KMS-11 (cell line): ENCODE results near the gene OXT.
"Not testable (repeated sequence)": the region's sequence is repeated elsewhere in the genome, so short reads cannot be mapped to it uniquely, and the experiment has no call there.

Experiments
- H2AFZ ChIP-seq: fragments of 200-600 bp; sonication (generic); 2 replicates; pipeline ENCODE4 v1.6.1; 2016; ENCODE audit warnings: antibody characterized with exemption, mixed run types, low read depth
- H3K27ac ChIP-seq: fragments of 200-600 bp; sonication (generic); 2 replicates; pipeline ENCODE4 v1.6.1; 2016; ENCODE audit warnings: mild to moderate bottlenecking, mixed run types
- H3K27me3 ChIP-seq: fragments of 200-600 bp; sonication (generic); 2 replicates; pipeline ENCODE4 v1.6.1; 2017; ENCODE audit warnings: mild to moderate bottlenecking, low read depth, mixed run types, moderate library complexity; ENCODE audit not compliant: insufficient read depth
- H3K36me3 ChIP-seq: fragments of 200-600 bp; sonication (generic); 2 replicates; pipeline ENCODE4 v1.6.1; 2017; ENCODE audit warnings: mild to moderate bottlenecking, mixed run types; ENCODE audit not compliant: insufficient read depth
- H3K4me1 ChIP-seq: fragments of 200-600 bp; sonication (generic); 2 replicates; pipeline ENCODE4 v1.6.1; 2016; ENCODE audit warnings: mild to moderate bottlenecking, low read depth, mixed run types; ENCODE audit not compliant: poor library complexity, severe bottlenecking
- H3K4me2 ChIP-seq: fragments of 200-600 bp; sonication (generic); 2 replicates; pipeline ENCODE4 v1.7.0; 2016; ENCODE audit warnings: mild to moderate bottlenecking, mixed run types
- H3K4me3 ChIP-seq: fragments of 200-600 bp; sonication (generic); IDR thresholded peaks from 2 replicates; pipeline ENCODE4 v1.6.1; 2017; ENCODE audit warnings: low read depth, low read length, mixed read lengths; ENCODE audit not compliant: insufficient read depth
- H3K79me2 ChIP-seq: fragments of 200-600 bp; sonication (generic); 2 replicates; pipeline ENCODE4 v1.6.1; 2016; ENCODE audit warnings: low read depth, mixed run types; ENCODE audit not compliant: insufficient read depth
- H3K9ac ChIP-seq: fragments of 200-600 bp; sonication (generic); 2 replicates; pipeline ENCODE4 v1.6.1; 2016; ENCODE audit warnings: mild to moderate bottlenecking, mixed run types
- H4K20me1 ChIP-seq: fragments of 200-600 bp; sonication (generic); 2 replicates; pipeline ENCODE4 v1.6.1; 2016; ENCODE audit warnings: mild to moderate bottlenecking, mixed run types; ENCODE audit not compliant: insufficient read depth
- CTCF ChIP-seq: fragments of 200-600 bp; sonication (generic); conservative IDR thresholded peaks from 2 replicates; pipeline ENCODE4 v1.6.1; 2017; ENCODE audit warnings: low read depth, mild to moderate bottlenecking, antibody characterized with exemption, low read length, moderate library complexity, mixed read lengths

Gene OXT

GRCh38 chr20:3071266-3071609, 182 bp upstream of the OXT start:
- no peaks in the 10 kb centered on the region for H3K27me3 ChIP-seq

GRCh38 chr20:3072530-3073250, 1.3 kb downstream of the OXT start:
- Histone ChIP-seq H3K27ac (no peak overlapping the region), H3K4me2 (no peak overlapping the region), H3K4me3 (no peak overlapping the region), H3K4me1 (no peaks in the 10 kb centered on the region), H2AFZ (no peak overlapping the region), H3K9ac (no peak overlapping the region), H3K36me3 (no peaks in the 10 kb centered on the region), H3K79me2 (no peaks in the 10 kb centered on the region), H3K27me3 (no peaks in the 10 kb centered on the region), H4K20me1 (no peaks in the 10 kb centered on the region)
- TF ChIP-seq CTCF: no peak

More at GRCh38 chr20:3071266-3071609, 182 bp upstream of the OXT start:
- Histone ChIP-seq H3K4me3 (no peak overlapping the region), H3K4me1 (no peaks in the 10 kb centered on the region), H3K4me2 (no peak overlapping the region), H3K79me2 (no peaks in the 10 kb centered on the region), H2AFZ (no peak overlapping the region), H3K9ac (no peak overlapping the region), H3K36me3 (no peaks in the 10 kb centered on the region), H3K27ac (no peak overlapping the region), H4K20me1 (no peaks in the 10 kb centered on the region)
- TF ChIP-seq CTCF: no peak

- not testable (repeated sequence) for H3K36me3 ChIP-seq, H3K27ac ChIP-seq, H2AFZ ChIP-seq, H3K4me3 ChIP-seq, H3K4me1 ChIP-seq, H3K9ac ChIP-seq, H3K27me3 ChIP-seq, H4K20me1 ChIP-seq, H3K79me2 ChIP-seq, H3K4me2 ChIP-seq
These were observed 1.8 kb downstream of the OXT start for GRCh38 chr20:3073251-3073643.

- no peaks in the 10 kb centered on the region for H3K27me3 ChIP-seq
- no peaks in the 10 kb centered on the region for H3K79me2 ChIP-seq
- H2AFZ ChIP-seq: no peak overlapping the region
- H3K4me1 ChIP-seq: no peaks in the 10 kb centered on the region
- no peak overlapping the region for H3K4me2 ChIP-seq
- H3K4me3 ChIP-seq: no peak overlapping the region
- H3K27ac ChIP-seq: no peak overlapping the region
- H3K9ac ChIP-seq: no peak overlapping the region
- H4K20me1 ChIP-seq: no peaks in the 10 kb centered on the region
- TF ChIP-seq CTCF: no peak
- no peaks in the 10 kb centered on the region for H3K36me3 ChIP-seq
These were observed 3.4 kb downstream of the OXT start for GRCh38 chr20:3074812-3075211.

- not testable (repeated sequence) for H3K79me2 ChIP-seq, H3K27ac ChIP-seq, H3K36me3 ChIP-seq, H3K27me3 ChIP-seq, H3K4me2 ChIP-seq, H4K20me1 ChIP-seq, H3K4me3 ChIP-seq, H2AFZ ChIP-seq, H3K9ac ChIP-seq, H3K4me1 ChIP-seq
These were observed 3.9 kb downstream of the OXT start for GRCh38 chr20:3075315-3075714.
